ENCODE data around the gene ARMS2. TPM values are rescaled to one million over a fixed set of nuclear protein-coding genes. Genes with fewer than 3 reads are reported as not detected.

The ARMS2 gene, protein sequence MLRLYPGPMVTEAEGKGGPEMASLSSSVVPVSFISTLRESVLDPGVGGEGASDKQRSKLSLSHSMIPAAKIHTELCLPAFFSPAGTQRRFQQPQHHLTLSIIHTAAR
- not detected for total RNA-seq
- not detected for polyA plus RNA-seq

GRCh38 chr10:122454603-122455080 lies at the start of gene ARMS2:
ARMS2 (plus strand) TSS chr10:122454653; CDS start chr10:122454728, 75 bp downstream.
- Mint-ChIP-seq H3K36me3 (no peaks in the 10 kb centered on the region), H3K27ac (no peak within 1 kb of the TSS), H3K4me3 (no peak within 1 kb of the TSS), H3K4me1 (peaks cover 0 to 8% (median 2%) of the 10 kb centered on the region in 4 donors), H3K9me3 (peaks cover 0 to 2% (median 0%) of the 10 kb centered on the region in 8 donors), H3K27me3 (peaks cover 19 to 28% of the 10 kb centered on the region in 2 donors)
- H3K27me3 ChIP-seq (ENCODE audit: insufficient read depth, low read length) = peaks cover 21% of the 10 kb centered on the region
- POLR2A ChIA-PET (ENCODE audit: partially characterized antibody) = no interaction called here
- no peaks in the 10 kb centered on the region for H3K36me3 ChIP-seq (ENCODE audit: insufficient read depth, low read length)
- no peak within 1 kb of the TSS for H3K4me3 ChIP-seq (ENCODE audit: low read length in 2 of 2)
- CTCF ChIA-PET (ENCODE audit: partially characterized antibody) = interaction anchor here (1.2 kb wide), 1 partner anchor 111 kb away, joined by 5 read pairs; no protein-coding TSS in a partner anchor
- no peaks in the 10 kb centered on the region for H3K9me3 ChIP-seq (ENCODE audit: control insufficient read depth in 1 of 2, low read length in 2 of 2)
- no peak for DNase-seq
- no peaks in the 10 kb centered on the region for H3K4me1 ChIP-seq (ENCODE audit: insufficient read depth, low read length)
- intact Hi-C loops (cut with micrococcal nuclease) = no loop called here
- H3K27ac ChIP-seq (ENCODE audit: low read depth, low read length) = no peak within 1 kb of the TSS

GRCh38 chr10:122407375-122408125 lies 46.9 kb upstream of the ARMS2 start:
- Mint-ChIP-seq H3K4me1 (peaks cover 25 to 50% (median 40%) of the 10 kb centered on the region in 4 donors), H3K9me3 (no peaks in the 10 kb centered on the region), H3K27ac (peak overlapping the region; percentile 84 to 96 (median 86)), H3K36me3 (peaks cover 36 to 41% of the 10 kb centered on the region in 2 donors), H3K27me3 (no peaks in the 10 kb centered on the region), H3K4me3 (peak overlapping the region; percentile 43 to 74 (median 60))
- H3K36me3 ChIP-seq (ENCODE audit: insufficient read depth, low read length) = no peaks in the 10 kb centered on the region
- intact Hi-C loops (cut with micrococcal nuclease) = loop anchor here (1.0 kb wide), 2 partner anchors 10 to 32 kb away; no protein-coding TSS in a partner anchor
- H3K4me1 ChIP-seq (ENCODE audit: insufficient read depth, low read length) = peaks cover 52% of the 10 kb centered on the region
- no peaks in the 10 kb centered on the region for H3K9me3 ChIP-seq (ENCODE audit: control insufficient read depth in 1 of 2, low read length in 2 of 2)
- POLR2A ChIA-PET (ENCODE audit: partially characterized antibody) = interaction anchor here (1.0 to 1.7 kb wide), 6 partner anchors 9 to 33 kb away, joined by 3 to 12 read pairs (median 3); partner anchors contain the start of gene PLEKHA1
- DNase-seq = peak; percentile 25 to 79 (median 46)
- H3K27me3 ChIP-seq (ENCODE audit: insufficient read depth, low read length) = no peaks in the 10 kb centered on the region
- H3K4me3 ChIP-seq (ENCODE audit: low read length in 2 of 2) = no peak overlapping the region
- no peak overlapping the region for H3K27ac ChIP-seq (ENCODE audit: low read depth, low read length)
- CTCF ChIA-PET (ENCODE audit: partially characterized antibody) = interaction anchor here (0.6 to 1.7 kb wide), 4 partner anchors 8 to 27 kb away, joined by 3 to 5 read pairs (median 4); no protein-coding TSS in a partner anchor

GRCh38 chr10:122413327-122413726 lies 41.1 kb upstream of the ARMS2 start:
- no peak overlapping the region for H3K4me3 Mint-ChIP-seq
- no peak for DNase-seq
- H3K27ac Mint-ChIP-seq = peak overlapping the region in 3 of 7 donors; percentile 32 to 91 (median 82)
- peaks cover 59 to 62% of the 10 kb centered on the region in 2 donors for H3K36me3 Mint-ChIP-seq
- POLR2A ChIA-PET (ENCODE audit: partially characterized antibody) = interaction anchor here (1.4 to 5.1 kb wide), 2 partner anchors 36 to 39 kb away, joined by 3 to 45 read pairs; partner anchors contain the start of gene PLEKHA1
- no peaks in the 10 kb centered on the region for H3K9me3 Mint-ChIP-seq
- no peaks in the 10 kb centered on the region for H3K27me3 Mint-ChIP-seq
- Histone ChIP-seq H3K4me1 (ENCODE audit: insufficient read depth, low read length) (peaks cover 40% of the 10 kb centered on the region), H3K9me3 (ENCODE audit: control insufficient read depth in 1 of 2, low read length in 2 of 2) (no peaks in the 10 kb centered on the region), H3K27me3 (ENCODE audit: insufficient read depth, low read length) (no peaks in the 10 kb centered on the region), H3K4me3 (ENCODE audit: low read length in 2 of 2) (no peak overlapping the region), H3K36me3 (ENCODE audit: insufficient read depth, low read length) (no peaks in the 10 kb centered on the region), H3K27ac (ENCODE audit: low read depth, low read length) (no peak overlapping the region)
- CTCF ChIA-PET (ENCODE audit: partially characterized antibody) = interaction anchor here (1.7 to 2.0 kb wide), 2 partner anchors 21 to 152 kb away, joined by 4 to 6 read pairs; no protein-coding TSS in a partner anchor
- intact Hi-C loops (cut with micrococcal nuclease) = no loop called here
- peaks cover 31 to 62% (median 45%) of the 10 kb centered on the region in 4 donors for H3K4me1 Mint-ChIP-seq

DNA sequence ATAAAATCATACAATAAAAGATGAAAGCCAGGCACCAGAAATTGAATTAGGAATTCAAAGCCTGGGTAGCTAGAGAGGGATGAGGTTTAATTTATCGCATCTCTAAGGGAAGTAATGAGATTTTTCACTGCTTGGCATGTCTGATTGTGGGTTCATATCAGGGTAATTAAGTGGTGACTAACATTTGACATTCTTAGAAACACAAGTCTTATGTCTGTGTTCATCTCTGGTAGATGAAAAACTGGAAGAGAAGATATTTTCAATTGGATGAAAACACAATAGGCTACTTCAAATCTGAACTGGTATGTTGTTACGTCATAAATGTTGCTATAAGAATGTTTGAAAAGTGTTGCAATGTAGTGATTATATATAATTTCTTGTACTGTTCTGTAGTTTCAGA lies 36.8 kb upstream of the ARMS2 start:
- no peaks in the 10 kb centered on the region for H3K27me3 Mint-ChIP-seq
- Histone ChIP-seq H3K4me1 (ENCODE audit: insufficient read depth, low read length) (peaks cover 83% of the 10 kb centered on the region), H3K9me3 (ENCODE audit: control insufficient read depth in 1 of 2, low read length in 2 of 2) (no peaks in the 10 kb centered on the region), H3K36me3 (ENCODE audit: insufficient read depth, low read length) (no peaks in the 10 kb centered on the region), H3K27me3 (ENCODE audit: insufficient read depth, low read length) (no peaks in the 10 kb centered on the region), H3K27ac (ENCODE audit: low read depth, low read length) (no peak overlapping the region), H3K4me3 (ENCODE audit: low read length in 2 of 2) (no peak overlapping the region)
- H3K9me3 Mint-ChIP-seq = peaks cover 0 to 2% (median 0%) of the 10 kb centered on the region in 8 donors
- intact Hi-C loops (cut with micrococcal nuclease) = loop anchor here (1.0 to 2.0 kb wide), 3 partner anchors 10 to 43 kb away; partner anchors contain the start of gene PLEKHA1
- no peak for DNase-seq
- peak overlapping the region in 6 of 8 donors; percentile 25 to 90 (median 54) for H3K4me3 Mint-ChIP-seq
- CTCF ChIA-PET (ENCODE audit: partially characterized antibody) = interaction anchor here (1.7 kb wide), 1 partner anchor 45 kb away, joined by 3 read pairs; no protein-coding TSS in a partner anchor
- peaks cover 49% of the 10 kb centered on the region in 2 donors for H3K36me3 Mint-ChIP-seq
- POLR2A ChIA-PET (ENCODE audit: partially characterized antibody) = interaction anchor here (3.1 to 5.1 kb wide), 2 partner anchors 13 to 43 kb away, joined by 12 to 45 read pairs; partner anchors contain the start of gene PLEKHA1
- H3K4me1 Mint-ChIP-seq = peaks cover 62 to 88% (median 75%) of the 10 kb centered on the region in 4 donors
- peak overlapping the region; percentile 75 to 96 (median 87) for H3K27ac Mint-ChIP-seq

GRCh38 chr10:122419016-122419415 lies 35.4 kb upstream of the ARMS2 start:
- Mint-ChIP-seq H3K4me1 (peaks cover 63 to 95% (median 79%) of the 10 kb centered on the region in 4 donors), H3K36me3 (peaks cover 41 to 44% of the 10 kb centered on the region in 2 donors), H3K27me3 (no peaks in the 10 kb centered on the region), H3K27ac (no peak overlapping the region), H3K9me3 (peaks cover 0 to 2% (median 0%) of the 10 kb centered on the region in 8 donors), H3K4me3 (peak overlapping the region in 2 of 8 donors; percentile 17 to 41)
- no peak overlapping the region for H3K4me3 ChIP-seq (ENCODE audit: low read length in 2 of 2)
- no peaks in the 10 kb centered on the region for H3K36me3 ChIP-seq (ENCODE audit: insufficient read depth, low read length)
- ChIA-PET POLR2A (ENCODE audit: partially characterized antibody) (interaction anchor here (0.5 to 3.0 kb wide), 5 partner anchors 11 to 49 kb away, joined by 3 to 41 read pairs (median 5); partner anchors contain the start of gene PLEKHA1), CTCF (ENCODE audit: partially characterized antibody) (interaction anchor here (0.8 to 2.4 kb wide), 6 partner anchors 12 to 76 kb away, joined by 4 to 19 read pairs (median 4); partner anchors contain the start of gene PLEKHA1)
- intact Hi-C loops (cut with micrococcal nuclease) = no loop called here
- no peaks in the 10 kb centered on the region for H3K9me3 ChIP-seq (ENCODE audit: control insufficient read depth in 1 of 2, low read length in 2 of 2)
- peaks cover 92% of the 10 kb centered on the region for H3K4me1 ChIP-seq (ENCODE audit: insufficient read depth, low read length)
- no peak for DNase-seq
- no peak overlapping the region for H3K27ac ChIP-seq (ENCODE audit: low read depth, low read length)
- H3K27me3 ChIP-seq (ENCODE audit: insufficient read depth, low read length) = no peaks in the 10 kb centered on the region

GRCh38 chr10:122419876-122420623 lies 34.4 kb upstream of the ARMS2 start:
- ChIA-PET CTCF (ENCODE audit: partially characterized antibody) (interaction anchor here (0.8 to 2.4 kb wide), 6 partner anchors 11 to 77 kb away, joined by 4 to 19 read pairs (median 4); partner anchors contain the start of gene PLEKHA1), POLR2A (ENCODE audit: partially characterized antibody) (interaction anchor here (0.5 to 3.0 kb wide), 7 partner anchors 12 to 50 kb away, joined by 3 to 41 read pairs (median 3); partner anchors contain the start of gene PLEKHA1)
- Mint-ChIP-seq H3K4me1 (peaks cover 58 to 90% (median 72%) of the 10 kb centered on the region in 4 donors), H3K4me3 (peak overlapping the region in 4 of 8 donors; percentile 38 to 71 (median 48)), H3K27ac (peak overlapping the region in 6 of 7 donors; percentile 48 to 95 (median 88)), H3K9me3 (peaks cover 0 to 2% (median 0%) of the 10 kb centered on the region in 8 donors), H3K27me3 (no peaks in the 10 kb centered on the region), H3K36me3 (peaks cover 40 to 44% of the 10 kb centered on the region in 2 donors)
- intact Hi-C loops (cut with micrococcal nuclease) = no loop called here
- Histone ChIP-seq H3K4me3 (ENCODE audit: low read length in 2 of 2) (no peak overlapping the region), H3K4me1 (ENCODE audit: insufficient read depth, low read length) (peaks cover 84% of the 10 kb centered on the region), H3K27ac (ENCODE audit: low read depth, low read length) (no peak overlapping the region), H3K27me3 (ENCODE audit: insufficient read depth, low read length) (no peaks in the 10 kb centered on the region), H3K9me3 (ENCODE audit: control insufficient read depth in 1 of 2, low read length in 2 of 2) (no peaks in the 10 kb centered on the region), H3K36me3 (ENCODE audit: insufficient read depth, low read length) (peaks cover 4% of the 10 kb centered on the region)
- DNase-seq = no peak

Measured in CD4-positive, alpha-beta memory T cell (primary cell).